Measurements from ENCODE around the gene RNF130. TPM values are rescaled to one million over a fixed set of nuclear protein-coding genes. Genes with fewer than 3 reads are reported as not detected.
A peak's percentile ranks its signal among the peaks of the same experiment; 100 is the strongest.

The RNF130 gene
- total RNA-seq, 1 experiment from 2014 or later: 58.5 TPM

GRCh38 chr5:180097163-180097894 lies 25.8 kb upstream of the RNF130 start:
- no peaks in the 10 kb centered on the region for H3K4me1 Mint-ChIP-seq
- CTCF ChIA-PET: interaction anchor here (0.6 to 1.4 kb wide), 4 partner anchors 15 to 149 kb away, joined by 3 to 7 read pairs (median 4); no protein-coding TSS in a partner anchor
- POLR2A ChIA-PET: no interaction called here

DNA sequence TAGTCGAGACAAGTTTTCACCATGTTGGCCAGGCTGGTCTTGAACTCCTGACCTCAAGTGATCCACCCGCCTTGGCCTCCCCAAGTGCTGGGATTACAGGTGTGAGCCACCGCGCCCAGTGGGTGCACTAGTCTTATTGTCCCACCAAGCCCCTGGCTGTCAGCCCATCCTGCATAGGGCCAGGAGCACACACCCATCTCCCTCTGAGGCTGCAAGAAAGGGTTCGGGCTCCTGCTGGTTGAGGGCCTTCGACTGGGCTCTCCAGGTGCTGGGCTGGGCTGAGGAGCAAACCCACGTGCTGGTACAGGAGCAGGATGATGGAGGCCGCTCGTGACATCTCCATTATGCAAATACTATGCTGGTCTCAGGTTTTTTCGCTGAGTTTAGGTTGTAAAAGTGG lies 25.1 kb upstream of the RNF130 start:
- Mint-ChIP-seq H3K9me3 (peaks cover 12% of the 10 kb centered on the region), H3K27me3 (ENCODE audit: low read depth) (no peaks in the 10 kb centered on the region; the same call in 1 of the 2 replicates), H3K4me1 (peaks cover under 1% of the 10 kb centered on the region; the same call in 1 of the 2 replicates), H3K27ac (no peak overlapping the region), H3K4me3 (no peak overlapping the region), H3K36me3 (no peaks in the 10 kb centered on the region)
- CTCF ChIA-PET: no interaction called here
- no peak for ATAC-seq
- POLR2A ChIA-PET: no interaction called here
- DNase-seq (ENCODE audit: low spot score): no peak
- TF ChIP-seq NFYB (CRISPR knock-in tag; conservative IDR thresholded peaks at IDR 0.05; ENCODE audit: low read depth) (no peak), ATF1 (CRISPR knock-in tag; IDR thresholded peaks at IDR 0.05) (no peak), E2F4 (CRISPR knock-in tag; IDR thresholded peaks at IDR 0.05; ENCODE audit: borderline replicate concordance, low read depth) (no peak)
- TF ChIP-seq, protein P1, sequence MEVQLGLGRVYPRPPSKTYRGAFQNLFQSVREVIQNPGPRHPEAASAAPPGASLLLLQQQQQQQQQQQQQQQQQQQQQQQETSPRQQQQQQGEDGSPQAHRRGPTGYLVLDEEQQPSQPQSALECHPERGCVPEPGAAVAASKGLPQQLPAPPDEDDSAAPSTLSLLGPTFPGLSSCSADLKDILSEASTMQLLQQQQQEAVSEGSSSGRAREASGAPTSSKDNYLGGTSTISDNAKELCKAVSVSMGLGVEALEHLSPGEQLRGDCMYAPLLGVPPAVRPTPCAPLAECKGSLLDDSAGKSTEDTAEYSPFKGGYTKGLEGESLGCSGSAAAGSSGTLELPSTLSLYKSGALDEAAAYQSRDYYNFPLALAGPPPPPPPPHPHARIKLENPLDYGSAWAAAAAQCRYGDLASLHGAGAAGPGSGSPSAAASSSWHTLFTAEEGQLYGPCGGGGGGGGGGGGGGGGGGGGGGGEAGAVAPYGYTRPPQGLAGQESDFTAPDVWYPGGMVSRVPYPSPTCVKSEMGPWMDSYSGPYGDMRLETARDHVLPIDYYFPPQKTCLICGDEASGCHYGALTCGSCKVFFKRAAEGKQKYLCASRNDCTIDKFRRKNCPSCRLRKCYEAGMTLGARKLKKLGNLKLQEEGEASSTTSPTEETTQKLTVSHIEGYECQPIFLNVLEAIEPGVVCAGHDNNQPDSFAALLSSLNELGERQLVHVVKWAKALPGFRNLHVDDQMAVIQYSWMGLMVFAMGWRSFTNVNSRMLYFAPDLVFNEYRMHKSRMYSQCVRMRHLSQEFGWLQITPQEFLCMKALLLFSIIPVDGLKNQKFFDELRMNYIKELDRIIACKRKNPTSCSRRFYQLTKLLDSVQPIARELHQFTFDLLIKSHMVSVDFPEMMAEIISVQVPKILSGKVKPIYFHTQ (CRISPR knock-in tag; IDR thresholded peaks at IDR 0.05): no peak
- TF ChIP-seq, protein P2, sequence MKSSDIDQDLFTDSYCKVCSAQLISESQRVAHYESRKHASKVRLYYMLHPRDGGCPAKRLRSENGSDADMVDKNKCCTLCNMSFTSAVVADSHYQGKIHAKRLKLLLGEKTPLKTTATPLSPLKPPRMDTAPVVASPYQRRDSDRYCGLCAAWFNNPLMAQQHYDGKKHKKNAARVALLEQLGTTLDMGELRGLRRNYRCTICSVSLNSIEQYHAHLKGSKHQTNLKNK (CRISPR knock-in tag; IDR thresholded peaks at IDR 0.05): no peak

More at GRCh38 chr5:180097163-180097894, 25.8 kb upstream of the RNF130 start:
- Mint-ChIP-seq H3K9me3 (peaks cover 12% of the 10 kb centered on the region), H3K36me3 (no peaks in the 10 kb centered on the region), H3K4me3 (no peak overlapping the region), H3K27ac (no peak overlapping the region), H3K27me3 (ENCODE audit: low read depth) (no peaks in the 10 kb centered on the region; the same call in 1 of the 2 replicates)
- DNase-seq (ENCODE audit: low spot score): no peak
- peak; percentile 83 for ATAC-seq
- TF ChIP-seq RORB (CRISPR knock-in tag; IDR thresholded peaks at IDR 0.05) (no peak), SP1 (CRISPR knock-in tag; conservative IDR thresholded peaks at IDR 0.05) (no peak), ATF1 (CRISPR knock-in tag; IDR thresholded peaks at IDR 0.05) (no peak), ZNF416 (CRISPR knock-in tag; IDR thresholded peaks at IDR 0.05) (no peak), GRHL2 (CRISPR knock-in tag; IDR thresholded peaks at IDR 0.05; ENCODE audit: insufficient replicate concordance, severe bottlenecking) (no peak), ZNF121 (CRISPR knock-in tag; IDR thresholded peaks at IDR 0.05) (no peak), FOXP1 (CRISPR knock-in tag; IDR thresholded peaks at IDR 0.05; ENCODE audit: borderline replicate concordance) (no peak), SOX15 (CRISPR knock-in tag; IDR thresholded peaks at IDR 0.05) (no peak), GABPB1 (CRISPR knock-in tag; IDR thresholded peaks at IDR 0.05) (no peak), USF1 (CRISPR knock-in tag; IDR thresholded peaks at IDR 0.05) (no peak), OVOL2 (CRISPR knock-in tag; IDR thresholded peaks at IDR 0.05; ENCODE audit: borderline replicate concordance) (no peak), NFYB (CRISPR knock-in tag; conservative IDR thresholded peaks at IDR 0.05; ENCODE audit: low read depth) (no peak), MLX (CRISPR knock-in tag; IDR thresholded peaks at IDR 0.05) (no peak), JAZF1 (CRISPR knock-in tag; IDR thresholded peaks at IDR 0.05) (no peak), GTF2I (CRISPR knock-in tag; conservative IDR thresholded peaks at IDR 0.05) (no peak), ARID4B (CRISPR knock-in tag; IDR thresholded peaks at IDR 0.05; ENCODE audit: borderline replicate concordance) (no peak)
- TF ChIP-seq, protein P2 (CRISPR knock-in tag; IDR thresholded peaks at IDR 0.05): no peak
- TF ChIP-seq, protein P3, sequence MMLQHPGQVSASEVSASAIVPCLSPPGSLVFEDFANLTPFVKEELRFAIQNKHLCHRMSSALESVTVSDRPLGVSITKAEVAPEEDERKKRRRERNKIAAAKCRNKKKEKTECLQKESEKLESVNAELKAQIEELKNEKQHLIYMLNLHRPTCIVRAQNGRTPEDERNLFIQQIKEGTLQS (CRISPR knock-in tag; conservative IDR thresholded peaks at IDR 0.05): no peak
